Adipose tissue (tissue), 3 donors: Measurements from ENCODE around the gene SLC6A9. TPM values are rescaled to one million over a fixed set of nuclear protein-coding genes. Genes with fewer than 3 reads are reported as not detected.

Source experiments
- H3K27ac ChIP-seq: one replicate; pipeline ENCODE4 v1.5.1; 2013; ENCODE audit warnings: low read depth, low read length
- WGBS, 3 donors: extraction: QIAGEN DNeasy Blood & Tissue Kit; methylation state at CpG; one replicate each; pipeline ENCODE4 v1.1.7; 2013; 5-methylcytosine and 5-hydroxymethylcytosine counted together
- polyA plus RNA-seq, 3 donors: library from polyadenylated mRNA; stranded (reverse); fragments of 200-250 nt; gene quantifications; one replicate each; pipeline ENCODE4 v1.2.3, GENCODE V29; 2013
- donor health status: healthy with polysubstance abuse.
- donor health status: Bipolar disorder and iron deficiency.
- donor health status: healthy.

Gene SLC6A9
- polyA plus RNA-seq, 3 donors, result 1.6 to 2.2 (median 2.1) TPM

GRCh38 chr1:44015206-44015605, 16.1 kb downstream of the SLC6A9 start:
- no peak overlapping the region for H3K27ac ChIP-seq
- WGBS, 3 donors, result 51 to 76% (median 71%) methylated on average over 3 of the region's 3 CpGs

GRCh38 chr1:44014365-44015104, 16.7 kb downstream of the SLC6A9 start:
- H3K27ac ChIP-seq, result no peak overlapping the region
- 68 to 84% (median 84%) methylated on average over 8 of the region's 8 CpGs for whole genome bisulfite sequencing, 3 donors

GRCh38 chr1:44013949-44014348, 17.3 kb downstream of the SLC6A9 start:
- no peak overlapping the region for H3K27ac ChIP-seq
- 77 to 93% (median 80%) methylated on average over 5 of the region's 5 CpGs for WGBS, 3 donors

- H3K27ac ChIP-seq, result no peak overlapping the region
- 56 to 72% (median 62%) methylated on average over 13 of the region's 13 CpGs for WGBS, 3 donors
Measured at GRCh38 chr1:44012941-44013609, 18.2 kb downstream of the SLC6A9 start.

GRCh38 chr1:44012404-44012803, 18.9 kb downstream of the SLC6A9 start:
- 48 to 74% (median 67%) methylated on average over 2 of the region's 2 CpGs for WGBS, 3 donors
- no peak overlapping the region for H3K27ac ChIP-seq

- WGBS, 3 donors, result 76 to 89% (median 77%) methylated on average over 10 to 11 of the region's 11 CpGs
- no peak overlapping the region for H3K27ac ChIP-seq
Measured at GRCh38 chr1:44010935-44011471, 20.3 kb downstream of the SLC6A9 start.

GRCh38 chr1:44008259-44008658, 23.0 kb downstream of the SLC6A9 start:
- 90 to 94% (median 91%) methylated on average over 12 of the region's 12 CpGs for WGBS, 3 donors
- H3K27ac ChIP-seq, result no peak overlapping the region

- WGBS, 3 donors, result 80 to 91% (median 84%) methylated on average over 14 of the region's 14 CpGs
- no peak overlapping the region for H3K27ac ChIP-seq
Measured at GRCh38 chr1:44002606-44003157, 28.6 kb downstream of the SLC6A9 start.

- 79 to 85% (median 83%) methylated on average over 8 of the region's 8 CpGs for WGBS, 3 donors
- no peak overlapping the region for H3K27ac ChIP-seq
Measured at GRCh38 chr1:44002165-44002564, 29.1 kb downstream of the SLC6A9 start.

GRCh38 chr1:44000122-44000665, 31.1 kb downstream of the SLC6A9 start:
- 78 to 84% (median 83%) methylated on average over 8 of the region's 8 CpGs for WGBS, 3 donors
- no peak overlapping the region for H3K27ac ChIP-seq

- 72 to 84% (median 78%) methylated on average over 8 of the region's 8 CpGs for WGBS, 3 donors
- H3K27ac ChIP-seq, result no peak overlapping the region
Measured at GRCh38 chr1:43999455-43999854, 31.8 kb downstream of the SLC6A9 start.

- H3K27ac ChIP-seq, result no peak overlapping the region
- WGBS, 3 donors, result 81 to 93% (median 90%) methylated on average over 11 of the region's 11 CpGs
Measured at GRCh38 chr1:43998000-43998378, 33.3 kb downstream of the SLC6A9 start.

GRCh38 chr1:43997295-43997999, 33.8 kb downstream of the SLC6A9 start:
- H3K27ac ChIP-seq, result no peak overlapping the region
- 69 to 88% (median 82%) methylated on average over 22 of the region's 22 CpGs for WGBS, 3 donors

GRCh38 chr1:43996733-43997115, 34.5 kb downstream of the SLC6A9 start:
- H3K27ac ChIP-seq, result no peak overlapping the region
- 76 to 79% (median 78%) methylated on average over 6 of the region's 6 CpGs for WGBS, 3 donors

- H3K27ac ChIP-seq, result no peak overlapping the region
- 73 to 83% (median 81%) methylated on average over 21 of the region's 21 CpGs for WGBS, 3 donors
Measured at GRCh38 chr1:43995984-43996732, 35.1 kb downstream of the SLC6A9 start.

- WGBS, 3 donors, result 73 to 79% (median 78%) methylated on average over 15 of the region's 15 CpGs
- no peak overlapping the region for H3K27ac ChIP-seq
Measured at GRCh38 chr1:43994794-43995790, 36.2 kb downstream of the SLC6A9 start.

- WGBS, 3 donors, result 80 to 94% (median 90%) methylated on average over 7 of the region's 7 CpGs
- H3K27ac ChIP-seq, result no peak overlapping the region
Measured at GRCh38 chr1:43994071-43994470, 37.2 kb downstream of the SLC6A9 start.
